SH-SY5Y (cell line): ENCODE results near the gene CPA2.

Experiments used
- GATA2 ChIP-seq: IDR thresholded peaks from 2 replicates; pipeline ENCODE4 v1.6.1; 2011; ENCODE audit warnings: mild to moderate bottlenecking, low read depth, low read length
- GATA3 ChIP-seq: IDR thresholded peaks from 2 replicates; pipeline ENCODE4 v1.6.1; 2011; ENCODE audit warnings: low read depth, mild to moderate bottlenecking, low read length, moderate library complexity

GRCh38 chr7:130223646-130224045 lies 43.0 kb upstream of the CPA2 start:
- no peak for TF ChIP-seq GATA2
- TF ChIP-seq GATA3, result no peak
